Heart right ventricle (tissue), 16 donors: ENCODE data around the gene SETDB2. TPM values are rescaled to one million over a fixed set of nuclear protein-coding genes. Genes with fewer than 3 reads are reported as not detected.
A peak's percentile ranks its signal among the peaks of the same experiment; 100 is the strongest.

Source experiments
- ATAC-seq, 8 donors: fragments of 200-7000 bp; cut with Tn5 transposase; one replicate each; pipeline ENCODE4 v1.9.1; 2020; ENCODE audit warnings: mild to moderate bottlenecking in 8 of 8, moderate library complexity in 8 of 8, moderate number of reproducible peaks in 1 of 8
- DNase-seq, 2 donors: peaks; one replicate each; pipeline ENCODE4 v3.0.0-alpha.2; 2020
- H3K27ac ChIP-seq, 10 donors: fragments of 200-600 bp; sonication (generic) in 2 of 10; one replicate each; pipeline versions ENCODE4 v1.5.0 to v1.8.0; 2020 to 2022; ENCODE audit warnings: mild to moderate bottlenecking in 3 of 10
- H3K27me3 ChIP-seq, 7 donors: fragments of 200-600 bp; one replicate each; pipeline ENCODE4 v1.8.0; 2021 to 2022; ENCODE audit warnings: mild to moderate bottlenecking in 2 of 7
- H3K36me3 ChIP-seq, 9 donors: fragments of 200-600 bp; sonication (generic) in 1 of 9; one replicate each; pipeline versions ENCODE4 v1.5.0 to v1.8.0; 2020 to 2022; ENCODE audit warnings: mild to moderate bottlenecking in 2 of 9
- H3K4me1 ChIP-seq, 9 donors: fragments of 200-600 bp; sonication (generic) in 1 of 9; one replicate each; pipeline versions ENCODE4 v1.5.0 to v1.8.0; 2020 to 2022; ENCODE audit warnings: mild to moderate bottlenecking in 4 of 9
- H3K4me3 ChIP-seq, 10 donors: fragments of 200-600 bp; sonication (generic) in 2 of 10; one replicate each; pipeline versions ENCODE4 v1.5.0 to v1.8.0; 2020 to 2022; ENCODE audit warnings: mild to moderate bottlenecking in 7 of 10, moderate library complexity in 2 of 10
- H3K9me3 ChIP-seq, 11 donors: fragments of 200-600 bp in 10 of 11; sonication (generic) in 2 of 11; one replicate each; pipeline versions ENCODE4 v1.5.0 to v1.8.0; 2013 to 2022; ENCODE audit warnings: mild to moderate bottlenecking in 2 of 11, control low read depth in 1 of 11, moderate library complexity in 1 of 11
- CTCF ChIP-seq, 9 donors: fragments of 200-600 bp; sonication (generic) in 2 of 9; IDR thresholded peaks; one replicate each; pipeline versions ENCODE4 v1.5.0 to v1.8.0; 2021 to 2022; ENCODE audit warnings: antibody characterized with exemption in 9 of 9, mild to moderate bottlenecking in 5 of 9, moderate library complexity in 1 of 9
- WGBS, 2 donors: extraction: QIAGEN DNeasy Blood & Tissue Kit; methylation state at CpG; one replicate each; pipeline ENCODE4 v1.1.7; 2013; ENCODE audit warnings: inconsistent platforms in 1 of 2; 5-methylcytosine and 5-hydroxymethylcytosine counted together
- intact Hi-C, 10 donors: fragments of 100-400 bp; cut with DNase I; formaldehyde crosslinking; loops; one replicate each; pipeline versions ENCODE4 v1.11.1 to v1.14.2; 2022
- polyA plus RNA-seq, 2 donors: library from polyadenylated mRNA; stranded (reverse); fragments of 200-250 nt; gene quantifications; one replicate each; pipeline ENCODE4 v1.2.3, GENCODE V29; 2013
- total RNA-seq, 10 donors: library from RNA; stranded (reverse); fragmentation: NEBNext Ultra II Directional in 3 of 10; extraction: Animal tissue kit (Norgen Biotek cat#: 25700) in 3 of 10; gene quantifications; one replicate each; pipeline versions ENCODE4 v1.2.1 to v1.2.4, GENCODE V29; 2021 to 2023
- donor health status: Arrhythmogenic right ventricular cardiomyopathy.
- donor health status: ischemic (EF 13 %, LVEDD 7.1; RV severe dilation, severe dysfunction).
- donor health status: healthy with polysubstance abuse.
- donor health status: DM: no; HTN: yes; CAD: no.
- donor health status: DM: no; HTN: no; CAD: no.
- donor health status: ischemic (EF 25% LVEDD 6.9; RV normal size, moderate dysfunction).
- donor health status: ischemic (EF 25% LVEDD 5.7; RV mildly dilated, moderate dysfunction).
- donor health status: healthy.
- donor health status: DM: yes; HTN: yes; CAD: no.
- donor health status: Ischemic cardiomyopathy.
- donor health status: ischemic (EF 35%, LVEDD 5.7; RV mildly dilated, moderate dysfunction).
- donor health status: nonischemic (EF 11% LVEDD 7.7; RV severe dilation, severe dysfunction).
- donor health status: DM: yes; HTN: yes; CAD: no.
- donor health status: PGD.
- donor health status: ischemic (EF 29% LVEDD 5.4; RV normal size, mild dysfunction).
- donor health status: nonischemic (EF 23%, LVEDD 6.1; RV moderate dilation, normal function).

SETDB2 gene
- total and polyA plus RNA-seq, 12 donors: 3.8 to 18.2 (median 12.1) TPM

GRCh38 chr13:49498206-49498605 is 54.1 kb downstream of the SETDB2 start:
- no peak for DNase-seq
- H3K4me3 ChIP-seq: no peak overlapping the region
- no peaks in the 10 kb centered on the region for H3K27me3 ChIP-seq
- WGBS, 2 donors: 88 to 92% methylated on average over 4 of the region's 4 CpGs
- TF ChIP-seq CTCF (IDR thresholded peaks at IDR 0.05): no peak
- intact Hi-C loops: loop anchor here in 6 of 10 donors (5.0 to 10.0 kb wide), 6 partner anchors 53 to 109 kb away; partner anchors contain the start of genes RCBTB1 (in 3 of the 6), CAB39L (in 1 of the 6) and SETDB2 (in 1 of the 6)
- H3K27ac ChIP-seq: peak overlapping the region in 1 of 10 donors; percentile 23
- peaks cover 0 to 53% (median 15%) of the 10 kb centered on the region in 9 donors for H3K4me1 ChIP-seq
- H3K9me3 ChIP-seq: no peaks in the 10 kb centered on the region
- H3K36me3 ChIP-seq: peaks cover 0 to 31% (median 0%) of the 10 kb centered on the region in 9 donors
- no peak for ATAC-seq

GRCh38 chr13:49499889-49500660 is 56.0 kb downstream of the SETDB2 start:
- Histone ChIP-seq H3K4me1 (peaks cover 0 to 45% (median 8%) of the 10 kb centered on the region in 9 donors), H3K4me3 (no peak overlapping the region), H3K9me3 (no peaks in the 10 kb centered on the region), H3K27ac (peak overlapping the region in 2 of 10 donors; percentile 8 to 38), H3K27me3 (no peaks in the 10 kb centered on the region), H3K36me3 (peaks cover 0 to 40% (median 0%) of the 10 kb centered on the region in 9 donors)
- ATAC-seq (no peak), DNase-seq (no peak)
- no peak for TF ChIP-seq CTCF (IDR thresholded peaks at IDR 0.05)
- WGBS, 2 donors: 73 to 87% methylated on average over 6 of the region's 6 CpGs
- intact Hi-C loops: loop anchor here in 6 of 10 donors (5.0 to 10.0 kb wide), 6 partner anchors 55 to 107 kb away; partner anchors contain the start of genes RCBTB1 (in 3 of the 6), CAB39L (in 1 of the 6) and SETDB2 (in 1 of the 6)

- peaks cover 0 to 31% (median 6%) of the 10 kb centered on the region in 9 donors for H3K4me1 ChIP-seq
- intact Hi-C loops: no loop called here
- peak in 1 of 2 donors; percentile 31 for DNase-seq
- H3K27ac ChIP-seq: peak overlapping the region in 3 of 10 donors; percentile 13 to 40 (median 28)
- peak in 3 of 8 donors; percentile 18 to 62 (median 46) for ATAC-seq
- no peak for TF ChIP-seq CTCF (IDR thresholded peaks at IDR 0.05)
- H3K36me3 ChIP-seq: peaks cover 0 to 54% (median 0%) of the 10 kb centered on the region in 9 donors
- no peaks in the 10 kb centered on the region for H3K9me3 ChIP-seq
- H3K4me3 ChIP-seq: no peak overlapping the region
- 40 to 42% methylated on average over 9 of the region's 9 CpGs for WGBS, 2 donors
- H3K27me3 ChIP-seq: no peaks in the 10 kb centered on the region
Measured at GRCh38 chr13:49502954-49503353, 58.9 kb downstream of the SETDB2 start.

- no peak for ATAC-seq
- intact Hi-C loops: no loop called here
- 97% methylated on average over 3 of the region's 3 CpGs for WGBS, 2 donors
Measured at GRCh38 chr13:49503951-49504350, 59.9 kb downstream of the SETDB2 start.

More at GRCh38 chr13:49503951-49504350, 59.9 kb downstream of the SETDB2 start:
- Histone ChIP-seq H3K4me1 (peaks cover 0 to 25% (median 6%) of the 10 kb centered on the region in 9 donors), H3K9me3 (no peaks in the 10 kb centered on the region), H3K27ac (no peak overlapping the region), H3K36me3 (peaks cover 0 to 56% (median 0%) of the 10 kb centered on the region in 9 donors), H3K4me3 (no peak overlapping the region), H3K27me3 (no peaks in the 10 kb centered on the region)
- no peak for DNase-seq
- no peak for TF ChIP-seq CTCF (IDR thresholded peaks at IDR 0.05)
